Fibroblast of skin of scalp (primary cell): ENCODE data around the gene BLM.
A peak's percentile ranks its signal among the peaks of the same experiment; 100 is the strongest.
"Not testable (repeated sequence)": the region's sequence is repeated elsewhere in the genome, so short reads cannot be mapped to it uniquely, and the experiment has no call there.

ENCODE experiments used
- DNase-seq: peaks from one replicate; pipeline ENCODE4 v3.0.0-alpha.2; 2013

The BLM gene

DNA sequence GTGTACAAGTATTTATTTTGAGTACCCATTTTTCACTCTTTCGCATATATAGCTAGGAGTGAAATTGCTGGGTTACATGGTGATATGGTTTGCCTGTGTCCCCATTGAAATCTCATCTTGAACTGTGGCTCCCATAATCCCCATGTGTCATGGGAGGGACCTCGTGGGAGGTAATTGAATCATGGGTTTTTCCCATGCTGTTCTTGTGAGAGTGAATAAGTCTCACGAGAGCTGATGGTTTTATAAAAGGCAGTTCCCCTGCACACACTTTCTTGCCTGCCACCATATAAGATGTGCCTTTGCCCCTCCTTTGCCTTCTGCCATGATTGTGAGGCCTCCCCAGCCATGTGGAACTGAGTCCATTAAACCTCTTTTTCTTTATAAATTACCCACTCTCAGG lies 23.4 kb downstream of the BLM start:
- not testable (repeated sequence) for DNase-seq

DNA sequence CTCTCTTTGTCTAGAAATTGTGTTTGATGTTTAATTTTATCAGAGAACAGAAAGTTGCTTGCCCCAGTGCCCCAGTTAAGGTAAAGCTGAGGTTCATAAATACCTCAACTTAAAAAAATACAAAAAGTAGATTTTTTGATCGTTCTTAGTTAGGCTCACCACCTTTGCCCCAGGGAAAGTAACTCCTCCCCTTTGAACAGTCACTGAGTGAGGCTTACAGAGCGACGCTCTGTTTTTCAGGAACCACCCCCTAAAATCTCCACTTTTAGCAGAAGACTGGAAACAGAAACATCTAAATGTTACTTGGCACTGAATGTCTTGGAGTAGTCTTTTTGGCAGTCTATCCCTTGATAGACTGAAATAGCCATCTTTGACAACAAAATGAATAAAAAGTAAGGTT lies 24.9 kb downstream of the BLM start:
- DNase-seq: no peak

- no peak for DNase-seq
These were observed 26.3 kb downstream of the BLM start for GRCh38 chr15:90743407-90743806.

- no peak for DNase-seq
These were observed 27.7 kb downstream of the BLM start for GRCh38 chr15:90744759-90745402.

- DNase-seq: no peak
These were observed 32.6 kb downstream of the BLM start for GRCh38 chr15:90749754-90750153.

GRCh38 chr15:90750186-90750585 lies 33.0 kb downstream of the BLM start:
- DNase-seq: no peak

GRCh38 chr15:90751300-90751825 lies 34.2 kb downstream of the BLM start:
- no peak for DNase-seq

DNA sequence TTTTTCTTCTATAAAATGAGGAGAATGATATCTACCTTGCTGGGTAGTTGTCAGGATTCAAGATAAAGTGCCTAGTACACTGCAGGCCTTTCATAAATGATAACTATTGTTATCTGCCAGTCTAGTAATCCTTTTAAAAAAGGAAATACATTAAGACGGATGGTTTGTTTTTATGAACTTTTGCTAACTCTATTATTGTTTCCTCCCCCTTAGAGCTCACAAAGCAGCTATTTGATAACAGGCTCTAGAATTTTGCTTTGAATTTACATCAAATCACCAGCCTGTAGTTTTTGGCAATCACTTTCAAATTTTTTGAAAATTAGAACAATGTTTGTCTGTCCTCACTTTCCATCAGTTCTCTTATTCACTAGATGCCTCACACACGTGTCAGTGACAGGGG lies 39.8 kb downstream of the BLM start:
- no peak for DNase-seq

DNA sequence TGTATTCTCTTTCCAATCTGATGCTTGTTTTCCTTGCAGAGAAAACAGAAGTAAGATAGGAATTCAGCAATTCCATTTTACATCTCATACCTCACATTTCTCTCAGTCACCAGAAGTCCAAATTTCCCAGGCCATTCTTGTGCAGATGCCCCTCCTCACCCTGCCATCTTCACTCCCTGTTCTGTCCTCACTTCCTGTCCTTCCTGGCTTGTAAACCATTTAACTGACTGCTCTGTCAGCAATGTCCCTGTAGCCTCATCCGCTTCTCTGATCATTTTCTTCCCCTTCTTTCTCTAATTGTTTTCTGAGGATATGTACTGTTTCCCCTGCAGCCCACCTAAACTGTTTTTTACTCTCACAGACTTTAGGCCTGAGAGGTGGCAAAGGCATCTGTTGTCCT lies 40.3 kb downstream of the BLM start:
- DNase-seq: no peak

GRCh38 chr15:90760661-90761232 lies 43.6 kb downstream of the BLM start:
- no peak for DNase-seq

GRCh38 chr15:90761629-90762028 lies 44.5 kb downstream of the BLM start:
- no peak for DNase-seq

GRCh38 chr15:90762109-90762508 lies 45.0 kb downstream of the BLM start:
- DNase-seq: no peak

GRCh38 chr15:90763366-90764099 lies 46.4 kb downstream of the BLM start:
- no peak for DNase-seq

- no peak for DNase-seq
These were observed 48.4 kb downstream of the BLM start for GRCh38 chr15:90765531-90765930.

- peak; percentile 21 for DNase-seq
These were observed 48.8 kb downstream of the BLM start for GRCh38 chr15:90765966-90766365.

DNA sequence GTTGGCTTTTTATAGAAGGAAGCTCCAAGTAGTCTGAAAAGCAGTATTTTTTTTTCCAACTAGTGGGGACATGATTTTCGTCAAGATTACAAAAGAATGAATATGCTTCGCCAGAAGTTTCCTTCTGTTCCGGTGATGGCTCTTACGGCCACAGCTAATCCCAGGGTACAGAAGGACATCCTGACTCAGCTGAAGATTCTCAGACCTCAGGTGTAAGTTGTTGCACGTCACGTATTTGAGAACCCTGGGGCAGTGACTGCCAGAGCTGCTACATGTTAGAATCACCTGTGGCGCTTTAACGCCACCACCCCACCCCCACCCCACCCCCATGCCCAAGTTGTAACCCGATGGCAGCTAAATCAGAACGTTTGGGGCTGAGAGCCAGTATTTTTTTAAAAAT lies 52.2 kb downstream of the BLM start:
- DNase-seq: no peak

GRCh38 chr15:90773485-90773884 lies 56.3 kb downstream of the BLM start:
- no peak for DNase-seq

- DNase-seq: peak; percentile 80
These were observed 57.8 kb downstream of the BLM start for GRCh38 chr15:90774731-90775514.

- no peak for DNase-seq
These were observed 63.8 kb downstream of the BLM start for GRCh38 chr15:90780916-90781315.

- no peak for DNase-seq
These were observed 65.3 kb downstream of the BLM start for GRCh38 chr15:90782442-90782841.

DNA sequence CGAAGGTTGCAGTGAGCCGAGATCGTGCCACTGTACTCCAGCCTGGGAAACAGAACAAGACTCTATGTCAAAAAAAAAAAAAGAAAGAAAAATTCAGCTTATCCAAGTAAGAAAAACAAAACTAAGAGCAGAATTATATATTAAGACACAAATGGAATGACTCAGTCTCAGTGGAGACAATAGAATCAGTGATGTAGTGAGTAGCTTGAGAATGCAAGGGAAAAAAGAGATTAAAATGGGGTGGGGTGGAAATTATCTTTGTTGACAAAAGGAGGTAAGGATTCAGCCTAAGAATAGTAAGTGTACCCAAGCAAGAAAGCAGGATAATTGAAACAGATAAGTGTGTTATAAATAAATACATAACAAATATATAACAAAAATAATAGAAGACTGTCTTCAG lies 70.7 kb downstream of the BLM start:
- DNase-seq: peak; percentile 33

DNA sequence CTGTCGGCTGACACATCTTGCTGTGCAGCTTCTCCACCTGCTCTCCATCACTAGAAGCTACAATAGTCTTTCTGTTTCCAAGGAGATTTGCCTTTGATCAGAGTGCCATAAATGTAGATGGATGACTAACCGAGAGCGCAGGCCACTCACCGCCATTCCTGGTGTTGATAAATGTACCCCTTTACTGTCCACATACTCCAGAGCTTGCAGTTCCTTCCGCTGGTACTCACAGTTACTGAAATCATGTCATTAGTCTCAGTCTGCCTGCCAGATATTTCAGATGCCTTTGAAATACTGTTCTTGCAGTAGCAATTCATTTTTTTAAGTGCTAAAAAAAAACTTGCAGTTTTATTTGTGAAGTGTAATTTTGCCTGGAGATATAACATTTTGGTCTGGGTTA lies 72.3 kb downstream of the BLM start:
- no peak for DNase-seq

- no peak for DNase-seq
These were observed 72.9 kb downstream of the BLM start for GRCh38 chr15:90790057-90790456.
